HepG2 (cell line): ENCODE measurements around the gene LCK. TPM values are rescaled to one million over a fixed set of nuclear protein-coding genes. Genes with fewer than 3 reads are reported as not detected.

Source experiments
- ARHGAP35 ChIP-seq: sonication (generic); formaldehyde crosslinking; IDR thresholded peaks from 2 replicates; pipeline ENCODE4 v1.9.0; 2022; ENCODE audit warnings: mild to moderate bottlenecking, inconsistent platforms, moderate library complexity, missing genetic modification reagents, borderline replicate concordance
- BHLHE40 ChIP-seq: IDR thresholded peaks from 2 replicates; pipeline ENCODE4 v1.6.1; 2011; ENCODE audit warnings: low read length, improper control_type of control experiment
- CCAR2 ChIP-seq: fragments of 200-400 bp; formaldehyde crosslinking; optimal IDR thresholded peaks from 2 replicates; pipeline ENCODE3; 2018; ENCODE audit warnings: low read depth, mild to moderate bottlenecking, low read length, moderate library complexity
- DPF2 ChIP-seq: sonication (generic); formaldehyde crosslinking; IDR thresholded peaks from 2 replicates; pipeline ENCODE4 v1.4.0; 2020; ENCODE audit warnings: mild to moderate bottlenecking, low read depth, missing genetic modification reagents, borderline replicate concordance
- FIP1L1 ChIP-seq: fragments of 200-400 bp; formaldehyde crosslinking; IDR thresholded peaks from 2 replicates; pipeline ENCODE4 v1.6.1; 2018; ENCODE audit warnings: low read depth, mild to moderate bottlenecking, low read length, moderate library complexity, borderline replicate concordance; ENCODE audit not compliant: insufficient read depth
- ISX ChIP-seq: sonication (generic); formaldehyde crosslinking; conservative IDR thresholded peaks from 2 replicates; pipeline ENCODE4 v1.5.0; 2020; ENCODE audit warnings: missing genetic modification reagents
- MED8 ChIP-seq: sonication (generic); formaldehyde crosslinking; IDR thresholded peaks from 2 replicates; pipeline ENCODE4 v1.8.1; 2023; ENCODE audit warnings: mild to moderate bottlenecking, missing genetic modification reagents; ENCODE audit not compliant: insufficient replicate concordance
- POLR2G ChIP-seq: fragments of 200-400 bp; formaldehyde crosslinking; IDR thresholded peaks from 2 replicates; pipeline ENCODE4 v1.6.1; 2018; ENCODE audit warnings: mild to moderate bottlenecking, low read depth, low read length, moderate library complexity
- PRMT3 ChIP-seq: sonication (generic); formaldehyde crosslinking; IDR thresholded peaks from 2 replicates; pipeline ENCODE4 v1.8.1; 2022; ENCODE audit warnings: low read depth, mild to moderate bottlenecking, moderate library complexity, missing genetic modification reagents, borderline replicate concordance
- SOX5 ChIP-seq: IDR thresholded peaks from 2 replicates; pipeline ENCODE4 v1.6.1; 2016; ENCODE audit warnings: borderline replicate concordance
- TOPORS ChIP-seq: sonication (generic); formaldehyde crosslinking; IDR thresholded peaks from 2 replicates; pipeline ENCODE4 v1.8.0; 2023; ENCODE audit warnings: mild to moderate bottlenecking, missing genetic modification reagents
- TP53 ChIP-seq: sonication (generic); formaldehyde crosslinking; conservative IDR thresholded peaks from 2 replicates; pipeline ENCODE4 v1.4.0; 2020; ENCODE audit warnings: missing genetic modification reagents
- ZMAT3 ChIP-seq: sonication (generic); formaldehyde crosslinking; conservative IDR thresholded peaks from 2 replicates; pipeline ENCODE4 v1.7.0; 2021; ENCODE audit warnings: missing genetic modification reagents
- ZNF138 ChIP-seq: sonication (generic); formaldehyde crosslinking; IDR thresholded peaks from 2 replicates; pipeline ENCODE4 v1.5.0; 2020; ENCODE audit warnings: mild to moderate bottlenecking, low read depth, missing genetic modification reagents
- ZNF20 ChIP-seq: sonication (generic); formaldehyde crosslinking; IDR thresholded peaks from 2 replicates; pipeline ENCODE4 v1.4.0; 2020; ENCODE audit warnings: mild to moderate bottlenecking, moderate library complexity, missing genetic modification reagents
- ZNF205 ChIP-seq: IDR thresholded peaks from 2 replicates; pipeline ENCODE4 v1.6.1; 2018; ENCODE audit warnings: missing biosample characterization, missing genetic modification reagents
- ZNF337 ChIP-seq: sonication (generic); formaldehyde crosslinking; IDR thresholded peaks from 2 replicates; pipeline ENCODE4 v1.5.1; 2020; ENCODE audit warnings: missing genetic modification reagents, low read depth, mild to moderate bottlenecking, borderline replicate concordance
- ZNF33A ChIP-seq: sonication (generic); formaldehyde crosslinking; IDR thresholded peaks from 2 replicates; pipeline ENCODE4 v1.5.1; 2020; ENCODE audit warnings: missing genetic modification reagents, mild to moderate bottlenecking, moderate library complexity, borderline replicate concordance
- ZNF547 ChIP-seq: sonication (generic); formaldehyde crosslinking; IDR thresholded peaks from 2 replicates; pipeline ENCODE4 v1.5.1; 2020; ENCODE audit warnings: mild to moderate bottlenecking, missing genetic modification reagents
- ZNF720 ChIP-seq: sonication (generic); formaldehyde crosslinking; IDR thresholded peaks from 2 replicates; pipeline ENCODE4 v1.4.0; 2020; ENCODE audit warnings: missing genetic modification reagents
- polyA plus RNA-seq, 8 experiments: library from polyadenylated mRNA; depleted of rRNA in 3 of 8; stranded (reverse) in 7 of 8; unstranded in 1 of 8; fragments of >200 nt; fragmentation: Illumina TruSeq in 4 of 8; extraction: Trizol in 4 of 8; gene quantifications; 2 replicates each; pipeline versions ENCODE4 v1.2.1 to v1.2.3, GENCODE V29; 2011 to 2016; ENCODE audit warnings: low read depth in 4 of 8, missing spikeins in 1 of 8, mixed read lengths in 1 of 8; ENCODE audit not compliant: insufficient read depth in 1 of 8
- total RNA-seq, 5 experiments: library from RNA; depleted of rRNA; stranded (reverse); fragments of >200 nt; fragmentation: Illumina TruSeq; extraction: Trizol; gene quantifications; 2 replicates each; pipeline ENCODE4 v1.2.3, GENCODE V29; 2016; ENCODE audit warnings: low read depth in 1 of 5
- TF ChIP-seq, protein P1 (sequence below): sonication (generic); formaldehyde crosslinking; IDR thresholded peaks from 2 replicates; pipeline ENCODE4 v1.4.0; 2020; ENCODE audit warnings: missing genetic modification reagents, mild to moderate bottlenecking, borderline replicate concordance
- TF ChIP-seq, protein P2 (sequence below): sonication (generic); formaldehyde crosslinking; IDR thresholded peaks from 2 replicates; pipeline ENCODE4 v1.4.0; 2020; ENCODE audit warnings: missing genetic modification reagents, borderline replicate concordance
- TF ChIP-seq, protein P3 (sequence below): sonication (generic); formaldehyde crosslinking; IDR thresholded peaks from 2 replicates; pipeline ENCODE4 v1.8.0; 2022; ENCODE audit warnings: mild to moderate bottlenecking, missing genetic modification reagents, borderline replicate concordance

The LCK gene
- total and polyA plus RNA-seq, 2 of the 13 experiments (the other 11 are each of a cell fraction or from before 2014, with no cell fraction given), result 0.93 to 1.8 TPM

DNA sequence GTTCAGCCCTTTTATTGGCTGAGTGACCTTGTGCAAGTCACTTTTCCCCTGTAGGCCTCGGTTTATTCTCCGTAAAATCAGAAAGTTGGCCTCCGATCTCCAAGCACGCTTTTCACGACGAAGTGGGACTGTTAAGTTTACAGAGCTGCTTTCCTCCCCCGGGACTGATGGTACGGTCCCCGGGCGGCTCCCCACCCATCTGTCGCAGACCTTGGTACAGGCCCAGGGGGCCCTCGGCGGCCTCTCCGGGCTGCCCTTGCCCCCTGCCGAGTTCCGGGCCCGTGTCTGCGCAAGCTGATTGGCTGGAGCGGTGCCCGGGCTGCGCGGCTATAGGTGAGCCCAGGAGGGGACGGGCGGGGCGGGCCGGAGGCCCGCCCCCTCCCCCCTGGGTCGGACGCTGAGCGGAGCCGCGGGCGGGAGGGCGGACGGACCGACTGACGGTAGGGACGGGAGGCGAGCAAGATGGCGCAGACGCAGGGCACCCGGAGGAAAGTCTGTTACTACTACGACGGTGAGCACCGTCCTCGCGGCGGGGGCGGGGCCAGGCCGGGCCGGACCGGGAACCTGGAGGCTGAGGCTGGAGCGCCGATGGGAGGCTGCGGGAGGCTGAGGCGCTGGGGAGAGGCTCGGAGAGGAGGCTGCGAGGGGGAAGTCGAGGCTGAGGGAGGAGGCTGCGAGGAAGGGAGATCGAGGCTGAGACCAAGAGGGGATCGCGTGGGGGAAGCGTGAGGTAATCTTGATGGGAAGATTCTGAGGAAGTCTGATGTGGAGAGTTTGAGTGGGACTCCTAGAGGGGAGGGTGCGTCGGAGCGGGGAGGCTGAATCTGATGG lies 40.9 kb downstream of the LCK start, which contains the start of gene HDAC1 (continued):
- TF ChIP-seq PRMT3 (CRISPR knock-in tag) (no peak), ZMAT3 (CRISPR knock-in tag) (peak; percentile 70; the same call in 1 of the 2 replicates), ISX (CRISPR knock-in tag) (no peak), ZNF720 (CRISPR knock-in tag) (0 out of 2 replicates have a peak, but pooled peaks have one; percentile 7), POLR2G (peak; percentile 77), TP53 (CRISPR knock-in tag) (no peak), MED8 (CRISPR knock-in tag) (no peak), TOPORS (no peak), ZNF20 (no peak), DPF2 (CRISPR knock-in tag) (no peak), ZNF337 (no peak), ZNF138 (CRISPR knock-in tag) (no peak), ZNF547 (no peak), SOX5 (CRISPR knock-in tag) (peak; percentile 5; the same call in 1 of the 2 replicates), ARHGAP35 (CRISPR knock-in tag) (no peak), CCAR2 (no peak), BHLHE40 (peak; percentile 94), ZNF33A (no peak), FIP1L1 (no peak), ZNF205 (no peak)
- TF ChIP-seq, protein P1, sequence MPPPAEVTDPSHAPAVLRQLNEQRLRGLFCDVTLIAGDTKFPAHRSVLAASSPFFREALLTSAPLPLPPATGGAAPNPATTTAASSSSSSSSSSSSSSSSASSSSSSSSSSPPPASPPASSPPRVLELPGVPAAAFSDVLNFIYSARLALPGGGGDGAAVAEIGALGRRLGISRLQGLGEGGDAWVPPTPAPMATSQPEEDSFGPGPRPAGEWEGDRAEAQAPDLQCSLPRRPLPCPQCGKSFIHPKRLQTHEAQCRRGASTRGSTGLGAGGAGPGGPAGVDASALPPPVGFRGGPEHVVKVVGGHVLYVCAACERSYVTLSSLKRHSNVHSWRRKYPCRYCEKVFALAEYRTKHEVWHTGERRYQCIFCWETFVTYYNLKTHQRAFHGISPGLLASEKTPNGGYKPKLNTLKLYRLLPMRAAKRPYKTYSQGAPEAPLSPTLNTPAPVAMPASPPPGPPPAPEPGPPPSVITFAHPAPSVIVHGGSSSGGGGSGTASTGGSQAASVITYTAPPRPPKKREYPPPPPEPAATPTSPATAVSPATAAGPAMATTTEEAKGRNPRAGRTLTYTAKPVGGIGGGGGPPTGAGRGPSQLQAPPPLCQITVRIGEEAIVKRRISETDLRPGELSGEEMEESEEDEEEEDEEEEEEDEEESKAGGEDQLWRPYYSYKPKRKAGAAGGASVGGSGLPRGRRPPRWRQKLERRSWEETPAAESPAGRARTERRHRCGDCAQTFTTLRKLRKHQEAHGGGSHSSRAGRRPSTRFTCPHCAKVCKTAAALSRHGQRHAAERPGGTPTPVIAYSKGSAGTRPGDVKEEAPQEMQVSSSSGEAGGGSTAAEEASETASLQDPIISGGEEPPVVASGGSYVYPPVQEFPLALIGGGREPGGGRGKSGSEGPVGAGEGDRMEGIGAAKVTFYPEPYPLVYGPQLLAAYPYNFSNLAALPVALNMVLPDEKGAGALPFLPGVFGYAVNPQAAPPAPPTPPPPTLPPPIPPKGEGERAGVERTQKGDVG (CRISPR knock-in tag), result no peak
- TF ChIP-seq, protein P2, sequence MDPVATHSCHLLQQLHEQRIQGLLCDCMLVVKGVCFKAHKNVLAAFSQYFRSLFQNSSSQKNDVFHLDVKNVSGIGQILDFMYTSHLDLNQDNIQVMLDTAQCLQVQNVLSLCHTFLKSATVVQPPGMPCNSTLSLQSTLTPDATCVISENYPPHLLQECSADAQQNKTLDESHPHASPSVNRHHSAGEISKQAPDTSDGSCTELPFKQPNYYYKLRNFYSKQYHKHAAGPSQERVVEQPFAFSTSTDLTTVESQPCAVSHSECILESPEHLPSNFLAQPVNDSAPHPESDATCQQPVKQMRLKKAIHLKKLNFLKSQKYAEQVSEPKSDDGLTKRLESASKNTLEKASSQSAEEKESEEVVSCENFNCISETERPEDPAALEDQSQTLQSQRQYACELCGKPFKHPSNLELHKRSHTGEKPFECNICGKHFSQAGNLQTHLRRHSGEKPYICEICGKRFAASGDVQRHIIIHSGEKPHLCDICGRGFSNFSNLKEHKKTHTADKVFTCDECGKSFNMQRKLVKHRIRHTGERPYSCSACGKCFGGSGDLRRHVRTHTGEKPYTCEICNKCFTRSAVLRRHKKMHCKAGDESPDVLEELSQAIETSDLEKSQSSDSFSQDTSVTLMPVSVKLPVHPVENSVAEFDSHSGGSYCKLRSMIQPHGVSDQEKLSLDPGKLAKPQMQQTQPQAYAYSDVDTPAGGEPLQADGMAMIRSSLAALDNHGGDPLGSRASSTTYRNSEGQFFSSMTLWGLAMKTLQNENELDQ (CRISPR knock-in tag), result no peak
- TF ChIP-seq, protein P3, sequence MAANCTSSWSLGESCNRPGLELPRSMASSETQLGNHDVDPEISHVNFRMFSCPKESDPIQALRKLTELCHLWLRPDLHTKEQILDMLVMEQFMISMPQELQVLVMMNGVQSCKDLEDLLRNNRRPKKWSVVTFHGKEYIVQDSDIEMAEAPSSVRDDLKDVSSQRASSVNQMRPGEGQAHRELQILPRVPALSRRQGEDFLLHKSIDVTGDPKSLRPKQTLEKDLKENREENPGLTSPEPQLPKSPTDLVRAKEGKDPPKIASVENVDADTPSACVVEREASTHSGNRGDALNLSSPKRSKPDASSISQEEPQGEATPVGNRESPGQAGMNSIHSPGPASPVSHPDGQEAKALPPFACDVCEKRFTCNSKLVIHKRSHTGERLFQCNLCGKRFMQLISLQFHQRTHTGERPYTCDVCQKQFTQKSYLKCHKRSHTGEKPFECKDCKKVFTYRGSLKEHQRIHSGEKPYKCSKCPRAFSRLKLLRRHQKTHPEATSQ (CRISPR knock-in tag), result peak; percentile 52; the same call in 1 of the 2 replicates
